ENCODE data around the gene C12orf50. TPM values are rescaled to one million over a fixed set of nuclear protein-coding genes. Genes with fewer than 3 reads are reported as not detected.
"Not testable (repeated sequence)": the region's sequence is repeated elsewhere in the genome, so short reads cannot be mapped to it uniquely, and the experiment has no call there.

Gene C12orf50
- polyA plus RNA-seq, 4 donors, result 0.19 to 0.35 (median 0.28) TPM

- DNase-seq (ENCODE audit: low read depth in 4 of 4, low spot score in 3 of 4), result peak; percentile 39 to 58 (median 51)
Observed at GRCh38 chr12:87995581-87996178, 33.5 kb downstream of the C12orf50 start.

DNA sequence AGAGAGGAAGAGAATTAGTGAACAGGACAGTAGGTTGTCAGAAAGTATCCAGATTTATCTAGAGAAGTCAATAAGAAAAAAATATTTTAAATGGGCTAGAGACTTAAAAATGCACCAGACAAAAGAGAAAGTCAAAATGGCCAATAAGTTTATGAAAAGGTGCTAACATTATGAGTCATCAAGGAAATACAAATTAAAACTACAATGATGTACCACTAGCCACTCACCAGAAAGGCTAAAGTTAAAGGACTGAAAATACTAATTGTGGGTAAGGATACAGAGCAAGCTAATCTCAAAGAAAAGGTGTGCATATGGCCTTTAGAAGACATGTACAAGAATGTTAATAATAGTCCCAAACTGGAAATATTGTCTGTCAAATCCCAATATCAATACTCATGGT lies 37.7 kb downstream of the C12orf50 start:
- DNase-seq (ENCODE audit: low read depth in 4 of 4, low spot score in 3 of 4), result no peak

GRCh38 chr12:87988534-87988933 lies 40.7 kb downstream of the C12orf50 start:
- no peak for DNase-seq (ENCODE audit: low read depth in 4 of 4, low spot score in 3 of 4)

DNA sequence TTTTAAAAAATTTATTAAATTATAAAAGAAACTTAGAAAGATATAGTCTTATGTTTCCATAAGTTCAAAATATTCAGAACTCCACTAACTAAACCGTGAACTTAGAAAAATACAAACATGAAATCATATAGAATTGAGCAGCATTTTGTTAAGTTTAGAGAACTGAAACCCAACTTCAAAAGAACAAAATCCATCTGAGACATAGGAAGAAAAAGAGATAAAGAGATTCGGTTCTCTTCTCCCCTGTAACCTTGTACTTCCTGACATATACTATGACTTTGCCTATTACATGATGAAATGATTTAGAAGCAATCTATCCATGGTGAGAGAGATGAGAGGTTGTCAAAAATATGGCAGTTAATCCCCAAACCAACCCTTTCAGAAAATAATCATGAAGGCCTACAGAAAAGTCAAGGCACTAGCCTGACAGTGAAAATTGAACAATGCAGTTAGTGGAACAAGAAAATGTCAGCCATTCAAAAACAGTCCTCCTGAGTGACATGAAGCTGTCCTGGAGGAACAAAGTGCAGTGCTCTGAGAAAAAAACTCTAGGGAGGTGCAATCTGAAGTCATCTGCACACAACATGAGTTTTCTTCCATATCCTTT lies 44.0 kb downstream of the C12orf50 start:
- no peak for DNase-seq (ENCODE audit: low read depth in 4 of 4, low spot score in 3 of 4)

- no peak for DNase-seq (ENCODE audit: low read depth in 4 of 4, low spot score in 3 of 4)
Observed at GRCh38 chr12:87982208-87982607, 47.0 kb downstream of the C12orf50 start.

- no peak for DNase-seq (ENCODE audit: low read depth in 4 of 4, low spot score in 3 of 4)
Observed at GRCh38 chr12:87981495-87981894, 47.7 kb downstream of the C12orf50 start.

DNA sequence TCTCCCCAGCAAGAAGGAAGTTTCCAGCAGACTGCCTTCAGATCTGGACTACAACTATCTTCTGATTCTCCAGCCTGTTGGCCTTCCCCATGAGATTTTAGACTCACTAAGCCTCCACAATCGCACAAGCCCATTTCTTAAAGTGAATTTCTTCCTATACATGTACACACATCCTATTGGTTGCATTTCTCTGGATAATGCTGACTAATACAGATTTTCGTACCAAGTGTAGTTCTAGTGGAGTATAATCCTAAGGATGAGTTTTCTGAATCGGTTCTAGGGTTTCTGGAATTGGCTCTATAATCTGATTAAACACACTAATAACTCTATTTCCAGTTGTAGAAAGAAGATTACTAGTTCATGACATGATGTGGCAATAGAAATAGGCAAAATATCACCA lies 53.3 kb downstream of the C12orf50 start:
- DNase-seq (ENCODE audit: low read depth in 4 of 4, low spot score in 3 of 4), result no peak

- DNase-seq (ENCODE audit: low read depth in 4 of 4, low spot score in 3 of 4), result no peak
Observed at GRCh38 chr12:87967871-87968270, 61.3 kb downstream of the C12orf50 start.

DNA sequence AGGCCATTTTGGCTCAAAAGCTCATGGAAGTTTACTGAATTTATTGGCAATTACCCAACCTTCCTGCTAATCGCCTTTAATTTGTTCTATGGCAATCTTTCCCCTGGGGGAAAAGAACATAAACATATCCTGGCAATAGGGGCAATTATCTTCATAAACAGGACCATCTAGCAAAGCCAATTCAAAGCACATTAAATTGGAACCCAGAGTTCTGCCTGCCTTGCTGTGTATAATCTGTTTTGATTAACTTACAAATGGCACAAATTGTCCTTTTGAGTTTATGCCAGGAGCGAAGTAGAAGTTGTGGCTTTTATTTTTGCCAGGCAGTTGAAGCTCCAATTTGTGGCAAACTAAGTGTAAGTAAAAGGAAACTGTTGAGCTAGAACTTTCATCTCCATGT lies 68.6 kb downstream of the C12orf50 start:
- DNase-seq (ENCODE audit: low read depth in 4 of 4, low spot score in 3 of 4), result no peak

DNA sequence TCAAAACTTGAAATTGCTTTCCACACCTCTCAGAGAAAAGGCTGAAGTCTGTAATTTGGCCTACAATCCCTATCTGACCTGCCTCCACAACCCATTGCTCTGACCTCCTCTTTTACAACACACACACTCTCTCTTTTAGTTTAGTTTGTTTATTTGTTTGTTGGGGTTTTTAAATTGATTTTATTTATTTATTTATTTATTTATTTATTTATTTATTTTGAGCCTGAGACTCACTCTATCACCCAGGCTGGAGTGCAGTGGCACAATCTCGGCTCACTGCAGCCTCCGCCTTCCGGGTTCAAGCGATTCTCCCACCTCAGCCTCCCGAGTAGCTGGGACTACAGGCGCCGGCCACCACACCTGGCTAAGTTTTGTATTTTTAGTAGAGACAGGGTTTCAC lies 75.2 kb downstream of the C12orf50 start:
- not testable (repeated sequence) for DNase-seq (ENCODE audit: low read depth in 4 of 4, low spot score in 3 of 4)

- peak; percentile 13 to 30 (median 22) for DNase-seq (ENCODE audit: low read depth in 4 of 4, low spot score in 3 of 4)
Observed at GRCh38 chr12:87953256-87953860, 75.8 kb downstream of the C12orf50 start.

DNA sequence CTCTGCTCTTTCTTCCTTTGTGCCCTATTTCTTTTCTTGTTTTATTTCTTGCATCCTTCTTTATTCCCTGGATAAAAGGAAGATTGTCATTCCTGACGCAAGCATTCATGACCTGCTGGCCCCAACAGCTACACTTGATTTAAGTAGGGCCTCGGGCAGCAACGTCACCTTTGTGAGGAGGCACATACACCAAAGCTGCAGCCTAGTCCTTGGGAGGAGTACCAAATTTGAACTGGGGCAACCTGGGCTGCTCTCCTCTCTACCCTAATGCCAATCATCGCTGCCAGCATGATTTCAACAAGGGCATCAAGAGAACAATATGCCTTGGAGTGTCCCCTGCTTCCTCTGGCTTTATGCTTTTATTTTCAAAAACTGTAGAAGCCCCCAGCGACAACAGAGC lies 76.4 kb downstream of the C12orf50 start:
- DNase-seq (ENCODE audit: low read depth in 4 of 4, low spot score in 3 of 4), result no peak

DNA sequence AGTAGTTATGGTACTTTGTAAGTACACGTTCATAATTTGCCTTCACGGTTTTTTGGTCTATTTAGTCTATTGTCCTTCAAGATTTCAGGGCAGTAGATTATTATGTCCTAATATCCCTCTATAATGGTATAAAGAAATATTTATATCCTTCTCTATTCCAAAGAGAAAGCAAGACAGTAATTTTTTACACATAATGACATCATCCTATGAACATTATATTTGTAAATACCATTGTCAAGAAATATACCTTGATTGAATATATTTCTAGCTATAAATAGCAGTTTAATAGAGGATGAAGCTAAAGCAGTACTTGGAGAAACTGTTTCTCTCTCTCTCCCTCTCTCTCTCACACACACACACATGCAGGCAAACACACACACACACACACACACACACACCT lies 77.0 kb downstream of the C12orf50 start:
- DNase-seq (ENCODE audit: low read depth in 4 of 4, low spot score in 3 of 4), result no peak

- no peak for DNase-seq (ENCODE audit: low read depth in 4 of 4, low spot score in 3 of 4)
Observed at GRCh38 chr12:87943762-87944161, 85.4 kb downstream of the C12orf50 start.

- DNase-seq (ENCODE audit: low read depth in 4 of 4, low spot score in 3 of 4), result no peak
Observed at GRCh38 chr12:87943023-87943422, 86.2 kb downstream of the C12orf50 start.

- DNase-seq (ENCODE audit: low read depth in 4 of 4, low spot score in 3 of 4), result no peak
Observed at GRCh38 chr12:87939182-87939581, 90.0 kb downstream of the C12orf50 start.

DNA sequence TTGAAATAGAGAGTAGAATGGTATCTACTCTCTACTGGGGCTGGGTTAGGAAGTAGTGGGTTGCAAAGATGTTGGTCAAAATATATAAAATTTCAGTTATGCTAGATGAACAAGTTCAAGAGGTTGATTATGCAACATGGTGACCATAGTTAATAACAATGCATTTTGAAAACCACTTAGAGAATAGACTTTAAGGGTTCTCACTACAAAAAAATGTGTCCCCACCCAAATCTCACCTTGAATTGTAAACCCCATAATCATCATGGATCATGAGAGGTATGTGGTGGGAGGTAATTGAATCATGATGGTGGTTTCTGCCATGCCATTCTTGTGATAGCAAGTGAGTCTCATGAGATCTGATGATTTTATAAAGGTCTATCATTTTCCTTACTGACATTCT lies 94.0 kb downstream of the C12orf50 start:
- no peak for DNase-seq (ENCODE audit: low read depth in 4 of 4, low spot score in 3 of 4)

DNA sequence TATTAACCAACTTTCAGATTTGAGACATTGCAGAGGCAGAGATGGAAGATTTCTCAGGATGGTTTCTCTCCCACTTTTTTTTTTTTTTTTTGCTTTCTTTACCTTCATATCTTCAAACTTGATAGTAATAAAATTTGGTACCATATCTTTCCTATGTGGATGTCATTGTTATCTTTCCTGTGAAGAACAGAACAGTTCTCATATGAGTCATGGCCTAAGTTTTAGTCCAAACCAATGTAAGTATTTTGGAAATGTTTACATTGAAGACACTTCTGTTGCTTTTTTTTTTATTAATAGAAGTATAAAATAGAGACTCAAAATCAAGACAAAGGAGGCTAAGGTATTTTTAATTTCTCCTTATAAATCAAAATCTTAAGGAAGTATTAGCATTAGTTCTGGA lies 95.2 kb downstream of the C12orf50 start:
- no peak for DNase-seq (ENCODE audit: low read depth in 4 of 4, low spot score in 3 of 4)

DNA sequence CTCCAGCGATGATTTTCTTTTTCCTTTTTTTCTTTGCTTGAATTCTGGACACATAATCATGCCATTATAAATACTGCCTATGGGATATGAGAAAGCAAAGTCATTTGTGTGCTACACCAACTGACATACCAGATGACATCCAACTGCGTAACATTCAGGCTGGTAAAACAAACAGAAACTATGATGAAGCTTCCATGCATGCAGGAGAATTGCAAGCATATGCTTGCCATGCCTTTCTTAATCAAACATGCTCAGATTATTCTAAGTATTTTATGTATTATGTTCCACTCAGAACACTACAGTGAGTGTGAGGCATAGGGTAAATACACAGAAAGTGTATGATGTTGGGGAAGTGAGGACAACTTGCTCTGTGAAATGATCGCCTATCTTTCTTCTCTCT lies 97.4 kb downstream of the C12orf50 start:
- no peak for DNase-seq (ENCODE audit: low read depth in 4 of 4, low spot score in 3 of 4)

DNA sequence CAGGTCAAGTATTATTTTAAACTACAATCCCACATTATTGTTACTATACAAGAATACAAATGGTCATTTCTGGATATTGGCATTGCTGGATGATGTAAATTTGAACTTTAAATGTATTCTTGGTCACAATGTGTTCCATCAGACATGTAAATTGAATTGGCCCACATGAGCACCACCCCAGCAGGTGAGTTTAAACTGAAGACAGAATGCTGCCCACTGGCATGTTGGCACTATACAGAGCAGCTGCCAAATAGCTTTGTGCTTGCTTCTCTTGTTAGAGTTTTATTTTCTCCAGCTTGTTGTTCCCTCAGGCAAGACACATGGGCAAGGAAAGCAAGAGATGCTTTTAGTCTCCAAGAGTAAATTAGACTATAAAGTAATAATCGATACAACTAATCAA lies 98.6 kb downstream of the C12orf50 start:
- no peak for DNase-seq (ENCODE audit: low read depth in 4 of 4, low spot score in 3 of 4)
